Measurements from ENCODE around the gene MUC5AC. TPM values are rescaled to one million over a fixed set of nuclear protein-coding genes. Genes with fewer than 3 reads are reported as not detected.

The MUC5AC gene
- total RNA-seq, 2 experiments from 2014 or later = not detected

GRCh38 chr11:1201395-1202153 lies 43.8 kb downstream of the MUC5AC start:
- CTCF ChIA-PET = interaction anchor here (1.3 to 1.7 kb wide), 3 partner anchors 313 to 373 kb away, joined by 6 to 10 read pairs (median 9); no protein-coding TSS in a partner anchor
- DNase-seq (no peak), ATAC-seq (no peak)
- no peak overlapping the region for H3K4me3 Mint-ChIP-seq
- H3K4me1 Mint-ChIP-seq (ENCODE audit: low read depth) = no peaks in the 10 kb centered on the region
- no peaks in the 10 kb centered on the region for H3K27me3 Mint-ChIP-seq
- no peaks in the 10 kb centered on the region for H3K9me3 Mint-ChIP-seq
- no peak for TF ChIP-seq CTCF (IDR thresholded peaks at IDR 0.05)
- no peak overlapping the region for H3K27ac Mint-ChIP-seq
- POLR2A ChIA-PET = no interaction called here
- H3K36me3 Mint-ChIP-seq (ENCODE audit: low read depth) = no peaks in the 10 kb centered on the region
- intact Hi-C loops (cut with micrococcal nuclease) = loop anchor here (10.0 kb wide), 1 partner anchor 313 kb away; no protein-coding TSS in a partner anchor

GRCh38 chr11:1202154-1202775 lies 44.5 kb downstream of the MUC5AC start:
- CTCF ChIA-PET = interaction anchor here (0.6 to 1.7 kb wide), 8 partner anchors 11 to 372 kb away, joined by 3 to 10 read pairs (median 4); no protein-coding TSS in a partner anchor
- no peaks in the 10 kb centered on the region for H3K9me3 Mint-ChIP-seq
- POLR2A ChIA-PET = no interaction called here
- no peaks in the 10 kb centered on the region for H3K4me1 Mint-ChIP-seq (ENCODE audit: low read depth)
- no peaks in the 10 kb centered on the region for H3K36me3 Mint-ChIP-seq (ENCODE audit: low read depth)
- TF ChIP-seq CTCF (IDR thresholded peaks at IDR 0.05) = no peak
- H3K4me3 Mint-ChIP-seq = no peak overlapping the region
- intact Hi-C loops (cut with micrococcal nuclease) = loop anchor here (10.0 kb wide), 1 partner anchor 313 kb away; no protein-coding TSS in a partner anchor
- ATAC-seq (peak; percentile 55), DNase-seq (peak; percentile 47)
- H3K27me3 Mint-ChIP-seq = no peaks in the 10 kb centered on the region
- H3K27ac Mint-ChIP-seq = no peak overlapping the region

- Mint-ChIP-seq H3K9me3 (no peaks in the 10 kb centered on the region), H3K4me3 (no peak overlapping the region), H3K27me3 (no peaks in the 10 kb centered on the region), H3K36me3 (ENCODE audit: low read depth) (no peaks in the 10 kb centered on the region), H3K4me1 (ENCODE audit: low read depth) (no peaks in the 10 kb centered on the region), H3K27ac (no peak overlapping the region)
- ATAC-seq (peak; percentile 92), DNase-seq (peak; percentile 76)
- CTCF ChIA-PET = interaction anchor here (0.6 to 1.7 kb wide), 8 partner anchors 10 to 371 kb away, joined by 3 to 10 read pairs (median 4); no protein-coding TSS in a partner anchor
- intact Hi-C loops (cut with micrococcal nuclease) = loop anchor here (10.0 kb wide), 1 partner anchor 312 kb away; no protein-coding TSS in a partner anchor
- peak; percentile 93 for TF ChIP-seq CTCF (IDR thresholded peaks at IDR 0.05)
- POLR2A ChIA-PET = no interaction called here
These were observed 45.2 kb downstream of the MUC5AC start for GRCh38 chr11:1202776-1203504.

GRCh38 chr11:1203505-1204271 lies 45.9 kb downstream of the MUC5AC start:
- ChIA-PET CTCF (interaction anchor here (1.0 to 1.9 kb wide), 4 partner anchors 9 to 371 kb away, joined by 3 to 9 read pairs (median 6); no protein-coding TSS in a partner anchor), POLR2A (no interaction called here)
- Mint-ChIP-seq H3K9me3 (no peaks in the 10 kb centered on the region), H3K27me3 (no peaks in the 10 kb centered on the region), H3K36me3 (ENCODE audit: low read depth) (no peaks in the 10 kb centered on the region), H3K4me3 (no peak overlapping the region), H3K27ac (no peak overlapping the region), H3K4me1 (ENCODE audit: low read depth) (no peaks in the 10 kb centered on the region)
- ATAC-seq (no peak), DNase-seq (no peak)
- intact Hi-C loops (cut with micrococcal nuclease) = loop anchor here (10.0 kb wide), 1 partner anchor 311 kb away; no protein-coding TSS in a partner anchor
- no peak for TF ChIP-seq CTCF (IDR thresholded peaks at IDR 0.05)

Data from activated CD8-positive, alpha-beta T cell treated with anti-CD3 and anti-CD28 coated beads for 36 hours (primary cell).